ENCODE results near the gene RNF167. TPM values are rescaled to one million over a fixed set of nuclear protein-coding genes. Genes with fewer than 3 reads are reported as not detected.

The RNF167 gene
- total and polyA plus RNA-seq, 2 of the 13 experiments (the other 11 are each of a cell fraction or from before 2014, with no cell fraction given) = 44.1 to 45.4 TPM

- TF ChIP-seq, protein P1, sequence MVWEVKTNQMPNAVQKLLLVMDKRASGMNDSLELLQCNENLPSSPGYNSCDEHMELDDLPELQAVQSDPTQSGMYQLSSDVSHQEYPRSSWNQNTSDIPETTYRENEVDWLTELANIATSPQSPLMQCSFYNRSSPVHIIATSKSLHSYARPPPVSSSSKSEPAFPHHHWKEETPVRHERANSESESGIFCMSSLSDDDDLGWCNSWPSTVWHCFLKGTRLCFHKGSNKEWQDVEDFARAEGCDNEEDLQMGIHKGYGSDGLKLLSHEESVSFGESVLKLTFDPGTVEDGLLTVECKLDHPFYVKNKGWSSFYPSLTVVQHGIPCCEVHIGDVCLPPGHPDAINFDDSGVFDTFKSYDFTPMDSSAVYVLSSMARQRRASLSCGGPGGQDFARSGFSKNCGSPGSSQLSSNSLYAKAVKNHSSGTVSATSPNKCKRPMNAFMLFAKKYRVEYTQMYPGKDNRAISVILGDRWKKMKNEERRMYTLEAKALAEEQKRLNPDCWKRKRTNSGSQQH (CRISPR knock-in tag; IDR thresholded peaks at IDR 0.05; ENCODE audit: low read depth) = no peak
- TF ChIP-seq ZNF264 (CRISPR knock-in tag; IDR thresholded peaks at IDR 0.05) (no peak), ZNF558 (CRISPR knock-in tag; IDR thresholded peaks at IDR 0.05; ENCODE audit: borderline replicate concordance) (no peak), SNAI1 (CRISPR knock-in tag; IDR thresholded peaks at IDR 0.05; ENCODE audit: borderline replicate concordance) (0 out of 2 replicates have a peak, but pooled peaks have one; percentile 40), ZNF142 (CRISPR knock-in tag; IDR thresholded peaks at IDR 0.05) (0 out of 2 replicates have a peak, but pooled peaks have one; percentile 37), ZMYM3 (CRISPR knock-in tag; IDR thresholded peaks at IDR 0.05) (no peak), SYNCRIP (IDR thresholded peaks at IDR 0.05; ENCODE audit: insufficient read depth, low read depth, low read length) (no peak), CHCHD3 (CRISPR knock-in tag; IDR thresholded peaks at IDR 0.05) (peak; percentile 90; the same call in 1 of the 2 replicates), ZNF75D (CRISPR knock-in tag; IDR thresholded peaks at IDR 0.05; ENCODE audit: borderline replicate concordance) (0 out of 2 replicates have a peak, but pooled peaks have one; percentile 9), ZFP62 (CRISPR knock-in tag; IDR thresholded peaks at IDR 0.05) (no peak)
- TF ChIP-seq, protein P2, sequence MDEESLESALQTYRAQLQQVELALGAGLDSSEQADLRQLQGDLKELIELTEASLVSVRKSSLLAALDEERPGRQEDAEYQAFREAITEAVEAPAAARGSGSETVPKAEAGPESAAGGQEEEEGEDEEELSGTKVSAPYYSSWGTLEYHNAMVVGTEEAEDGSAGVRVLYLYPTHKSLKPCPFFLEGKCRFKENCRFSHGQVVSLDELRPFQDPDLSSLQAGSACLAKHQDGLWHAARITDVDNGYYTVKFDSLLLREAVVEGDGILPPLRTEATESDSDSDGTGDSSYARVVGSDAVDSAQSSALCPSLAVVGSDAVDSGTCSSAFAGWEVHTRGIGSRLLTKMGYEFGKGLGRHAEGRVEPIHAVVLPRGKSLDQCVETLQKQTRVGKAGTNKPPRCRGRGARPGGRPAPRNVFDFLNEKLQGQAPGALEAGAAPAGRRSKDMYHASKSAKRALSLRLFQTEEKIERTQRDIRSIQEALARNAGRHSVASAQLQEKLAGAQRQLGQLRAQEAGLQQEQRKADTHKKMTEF (CRISPR knock-in tag; IDR thresholded peaks at IDR 0.05) = 0 out of 2 replicates have a peak, but pooled peaks have one; percentile 51
- TF ChIP-seq, protein P3, sequence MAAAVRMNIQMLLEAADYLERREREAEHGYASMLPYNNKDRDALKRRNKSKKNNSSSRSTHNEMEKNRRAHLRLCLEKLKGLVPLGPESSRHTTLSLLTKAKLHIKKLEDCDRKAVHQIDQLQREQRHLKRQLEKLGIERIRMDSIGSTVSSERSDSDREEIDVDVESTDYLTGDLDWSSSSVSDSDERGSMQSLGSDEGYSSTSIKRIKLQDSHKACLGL (CRISPR knock-in tag; IDR thresholded peaks at IDR 0.05) = peak; percentile 72; the same call in 1 of the 2 replicates
These were observed 7.5 kb downstream of the RNF167 start (continued) for GRCh38 chr17:4947411-4948165.

All from HepG2 (cell line).